NCI-H2029 treated with DMSO at 0.1 percent for 48 hours (cell line): Measurements from ENCODE around the gene FBXL4.
A peak's percentile ranks its signal among the peaks of the same experiment; 100 is the strongest.

Experiments used
- DNase-seq: peaks from one replicate; lab custom pipeline; 2025; lab: John Stamatoyannopoulos, UW

The FBXL4 gene

DNA sequence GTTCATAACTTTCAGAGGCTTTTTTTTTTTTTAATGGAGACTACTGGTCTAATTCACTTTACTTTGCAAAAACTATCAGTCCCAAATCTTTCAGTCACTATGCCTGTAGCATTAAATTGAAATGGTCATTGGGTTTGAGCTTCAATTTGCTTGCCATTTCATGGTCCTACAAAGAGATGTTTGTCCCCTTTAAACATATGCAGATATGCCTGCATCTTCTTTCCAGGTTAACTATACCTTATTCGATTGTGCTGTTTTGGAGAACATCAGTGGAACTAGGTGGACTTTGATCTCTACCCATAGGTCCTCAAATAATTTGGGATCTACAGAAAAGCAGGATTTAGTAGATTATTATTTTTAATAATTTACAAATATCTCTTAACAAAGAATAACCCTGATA, 108.8 kb downstream of the FBXL4 start:
- no peak for DNase-seq

DNA sequence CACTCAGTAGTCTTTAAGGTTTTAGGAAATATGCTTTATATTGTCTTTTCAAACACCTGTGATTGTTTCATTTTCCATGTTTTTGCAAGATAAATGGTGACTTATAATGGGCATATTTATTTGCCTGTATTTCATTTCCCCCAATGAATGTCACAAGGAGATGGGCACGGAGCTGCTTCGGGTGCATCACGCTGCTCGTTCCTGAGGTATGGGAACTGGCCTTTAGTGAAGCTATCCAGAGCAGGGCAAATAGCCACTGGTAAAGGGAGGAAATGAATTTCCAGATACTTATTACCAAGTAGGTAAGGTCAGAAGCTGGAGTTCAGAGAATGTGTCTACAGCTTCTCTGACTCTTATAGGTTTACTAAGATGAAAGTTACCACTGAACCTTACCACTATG, 109.7 kb downstream of the FBXL4 start:
- DNase-seq = no peak

DNA sequence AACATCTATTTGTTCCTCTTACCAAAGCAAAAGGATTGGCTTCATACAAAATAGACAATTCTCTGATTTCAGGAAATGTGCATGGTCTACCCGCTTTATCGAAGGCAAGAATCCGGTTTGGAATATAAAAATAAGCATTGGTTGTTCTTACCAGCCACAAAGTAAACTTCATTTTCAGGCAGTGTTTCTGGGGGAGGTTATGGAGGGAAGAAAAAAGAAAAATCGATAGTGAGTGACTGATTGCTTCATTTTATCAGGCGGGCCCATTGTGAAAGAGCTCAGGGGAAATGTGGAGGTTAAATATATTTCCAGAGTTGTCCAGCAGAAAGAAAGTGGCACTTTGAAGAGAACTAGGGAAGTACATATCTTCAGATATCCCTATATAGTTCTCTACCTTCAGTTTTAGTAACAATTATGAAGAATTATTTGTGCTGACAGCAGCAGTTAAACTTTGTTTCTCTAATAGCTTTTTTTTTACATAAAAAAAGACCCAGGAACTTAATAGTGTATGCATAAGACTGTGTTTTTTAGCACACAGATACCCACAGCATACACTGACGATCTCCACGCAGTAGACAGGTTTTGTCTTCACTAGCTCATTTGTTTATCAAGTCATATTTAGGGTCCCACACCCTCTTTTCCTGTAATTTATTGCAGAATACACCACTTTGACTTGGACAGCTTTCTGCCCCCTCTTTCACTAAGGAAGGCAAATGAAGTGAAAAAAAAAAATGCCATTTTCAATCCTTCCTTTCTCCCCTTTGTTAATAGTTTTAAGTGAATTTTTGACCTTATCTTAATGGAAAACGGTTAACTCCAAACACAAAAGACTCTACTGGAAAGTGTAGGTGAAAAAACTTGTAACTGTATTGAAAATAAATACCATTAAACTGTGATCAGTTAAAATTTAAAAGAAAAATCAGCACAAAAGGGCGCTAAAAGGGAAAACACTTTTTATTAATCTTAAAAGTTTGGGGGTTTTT, 110.5 kb downstream of the FBXL4 start:
- no peak for DNase-seq

DNA sequence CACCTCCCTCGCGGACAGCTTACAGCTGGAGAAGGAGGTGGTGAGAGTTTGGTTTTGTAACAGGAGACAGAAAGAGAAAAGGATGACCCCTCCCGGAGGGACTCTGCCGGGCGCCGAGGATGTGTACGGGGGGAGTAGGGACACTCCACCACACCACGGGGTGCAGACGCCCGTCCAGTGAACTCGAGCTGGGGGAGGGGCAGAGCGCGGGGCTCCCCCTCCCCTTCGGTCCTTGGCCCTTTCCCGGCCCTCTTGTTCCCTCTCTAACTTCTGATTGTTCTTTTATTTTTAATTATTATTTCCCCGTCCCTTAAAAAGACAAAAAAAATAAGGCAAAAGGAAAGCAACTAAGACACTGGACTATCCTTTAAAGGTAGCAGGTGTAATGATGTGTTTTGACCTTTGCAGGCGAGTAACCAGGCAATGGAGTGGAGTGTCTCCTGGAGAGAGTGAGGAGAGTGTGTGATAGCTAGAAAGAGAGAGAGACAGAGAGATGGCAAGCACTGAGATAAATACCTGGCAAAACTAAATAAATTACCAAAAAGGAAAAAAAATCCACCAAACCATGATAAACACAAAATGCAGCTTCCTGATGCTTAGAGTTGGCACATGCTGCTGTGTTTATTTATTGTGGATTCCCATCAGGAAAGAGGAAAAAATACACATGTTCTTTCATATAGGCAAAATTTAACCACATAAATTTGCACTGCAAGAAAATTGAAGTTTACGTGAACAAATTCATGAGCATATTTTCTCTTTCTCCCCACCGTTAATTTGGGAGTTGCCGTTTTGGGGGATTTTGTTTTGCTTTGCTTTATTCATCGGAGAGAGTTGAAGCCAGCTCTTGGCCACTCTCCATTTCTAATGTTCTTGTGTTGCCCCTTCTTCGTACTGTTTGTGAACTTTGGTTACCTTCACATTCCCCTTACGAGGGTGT, 111.5 kb downstream of the FBXL4 start:
- peak; percentile 31 for DNase-seq

DNA sequence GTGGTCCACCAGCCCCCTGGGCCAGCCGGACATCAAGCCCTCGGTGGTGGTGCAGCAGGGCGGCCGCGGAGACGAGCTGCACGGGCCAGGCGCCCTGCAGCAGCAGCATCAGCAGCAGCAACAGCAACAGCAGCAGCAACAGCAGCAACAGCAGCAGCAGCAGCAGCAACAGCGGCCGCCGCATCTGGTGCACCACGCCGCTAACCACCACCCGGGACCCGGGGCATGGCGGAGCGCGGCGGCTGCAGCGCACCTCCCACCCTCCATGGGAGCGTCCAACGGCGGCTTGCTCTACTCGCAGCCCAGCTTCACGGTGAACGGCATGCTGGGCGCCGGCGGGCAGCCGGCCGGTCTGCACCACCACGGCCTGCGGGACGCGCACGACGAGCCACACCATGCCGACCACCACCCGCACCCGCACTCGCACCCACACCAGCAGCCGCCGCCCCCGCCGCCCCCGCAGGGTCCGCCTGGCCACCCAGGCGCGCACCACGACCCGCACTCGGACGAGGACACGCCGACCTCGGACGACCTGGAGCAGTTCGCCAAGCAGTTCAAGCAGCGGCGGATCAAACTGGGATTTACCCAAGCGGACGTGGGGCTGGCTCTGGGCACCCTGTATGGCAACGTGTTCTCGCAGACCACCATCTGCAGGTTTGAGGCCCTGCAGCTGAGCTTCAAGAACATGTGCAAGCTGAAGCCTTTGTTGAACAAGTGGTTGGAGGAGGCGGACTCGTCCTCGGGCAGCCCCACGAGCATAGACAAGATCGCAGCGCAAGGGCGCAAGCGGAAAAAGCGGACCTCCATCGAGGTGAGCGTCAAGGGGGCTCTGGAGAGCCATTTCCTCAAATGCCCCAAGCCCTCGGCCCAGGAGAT, 112.4 kb downstream of the FBXL4 start:
- DNase-seq = no peak

DNA sequence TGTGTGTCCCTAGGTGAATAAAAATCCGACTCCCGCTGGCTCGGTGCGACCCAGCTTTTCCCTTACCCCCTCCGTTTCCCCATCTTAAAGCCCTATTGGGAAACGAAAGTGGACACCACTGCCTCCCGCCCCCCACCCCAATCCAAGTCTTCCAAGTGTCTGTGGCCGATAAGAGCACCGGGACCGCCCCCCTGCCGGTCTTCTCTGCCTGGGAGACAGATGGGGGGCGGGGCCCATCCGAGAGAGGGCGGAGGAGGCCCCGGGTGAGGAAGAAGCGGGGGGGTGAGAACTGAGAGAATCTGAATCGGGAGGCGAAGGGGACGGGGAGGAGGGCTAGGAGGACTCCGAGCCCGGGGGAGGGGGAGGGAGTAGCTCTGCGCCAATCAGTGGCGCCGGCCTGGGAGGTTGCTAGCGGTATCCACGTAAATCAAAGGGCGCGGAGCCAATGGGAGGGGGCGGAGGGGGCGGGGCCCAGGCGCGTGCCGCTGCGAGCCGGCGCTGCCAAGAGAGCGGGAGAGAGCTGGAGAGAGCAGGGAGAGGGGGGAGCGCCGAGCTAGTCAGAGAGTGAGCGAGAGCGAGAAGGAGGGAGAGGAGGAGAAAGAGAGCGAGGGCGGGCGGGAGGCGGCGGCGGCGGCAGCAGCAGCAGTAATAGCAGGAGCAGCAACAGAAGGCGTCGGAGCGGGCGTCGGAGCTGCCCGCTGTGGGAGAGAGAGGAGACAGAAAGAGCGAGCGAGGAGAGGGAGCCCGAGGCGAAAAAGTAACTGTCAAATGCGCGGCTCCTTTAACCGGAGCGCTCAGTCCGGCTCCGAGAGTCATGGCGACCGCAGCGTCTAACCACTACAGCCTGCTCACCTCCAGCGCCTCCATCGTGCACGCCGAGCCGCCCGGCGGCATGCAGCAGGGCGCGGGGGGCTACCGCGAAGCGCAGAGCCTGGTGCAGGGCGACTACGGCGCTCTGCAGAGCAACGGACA, 113.4 kb downstream of the FBXL4 start, which contains the start of gene POU3F2:
Gene POU3F2, plus strand, starts transcription at position 515 of the 972 bp plus-strand sequence. Its CDS starts 300 bp downstream, at position 815.
- peak; percentile 94 for DNase-seq

DNA sequence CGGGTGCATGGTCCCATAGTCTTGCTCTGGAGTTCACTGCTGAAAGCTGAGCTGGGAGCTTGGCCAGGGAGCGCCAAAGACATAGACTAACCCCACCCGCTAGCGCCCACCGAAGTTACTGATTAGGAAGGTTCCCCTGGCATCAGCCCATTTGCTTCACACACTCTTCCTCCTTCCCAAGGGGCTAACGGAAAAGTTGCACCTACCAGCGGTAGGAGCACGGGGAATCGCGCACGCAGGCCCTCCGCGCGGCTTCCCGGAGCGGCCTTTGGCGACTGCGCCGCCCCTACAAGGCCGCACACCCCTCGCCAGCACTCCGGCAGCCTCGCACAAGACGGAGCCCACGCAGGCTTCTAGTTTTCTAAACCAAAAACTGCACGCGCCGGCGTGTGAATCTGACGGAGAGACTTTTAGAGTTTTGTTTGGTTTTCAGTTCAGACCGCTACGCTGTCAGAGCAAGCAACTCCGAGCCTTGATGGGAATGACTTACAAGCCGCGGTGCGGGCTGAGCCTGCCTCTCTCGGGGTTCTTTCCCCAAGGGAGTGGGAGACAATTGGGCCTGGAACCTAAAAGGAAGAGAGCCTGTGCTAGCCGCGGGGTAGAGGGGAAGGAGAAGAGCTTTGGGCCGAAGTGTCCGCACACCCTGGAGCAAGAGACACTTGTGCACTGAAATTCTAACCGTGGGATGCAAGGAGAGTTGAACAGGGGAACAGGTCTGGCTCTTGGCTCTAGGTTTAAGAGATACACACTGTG, 114.3 kb downstream of the FBXL4 start:
- no peak for DNase-seq

DNA sequence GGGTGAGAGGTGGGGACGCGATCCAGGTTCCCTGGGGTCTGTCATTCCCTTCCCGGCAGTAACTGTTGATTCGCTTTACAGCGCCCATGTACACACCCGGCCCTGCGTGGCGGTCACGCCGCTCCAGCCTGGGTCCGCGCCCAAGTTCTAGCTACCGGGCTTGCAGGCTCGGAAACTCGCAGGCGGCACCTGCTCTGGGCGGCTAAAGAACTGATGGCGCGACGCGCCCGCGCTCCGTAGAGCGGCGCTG, 114.8 kb downstream of the FBXL4 start:
- no peak for DNase-seq

DNA sequence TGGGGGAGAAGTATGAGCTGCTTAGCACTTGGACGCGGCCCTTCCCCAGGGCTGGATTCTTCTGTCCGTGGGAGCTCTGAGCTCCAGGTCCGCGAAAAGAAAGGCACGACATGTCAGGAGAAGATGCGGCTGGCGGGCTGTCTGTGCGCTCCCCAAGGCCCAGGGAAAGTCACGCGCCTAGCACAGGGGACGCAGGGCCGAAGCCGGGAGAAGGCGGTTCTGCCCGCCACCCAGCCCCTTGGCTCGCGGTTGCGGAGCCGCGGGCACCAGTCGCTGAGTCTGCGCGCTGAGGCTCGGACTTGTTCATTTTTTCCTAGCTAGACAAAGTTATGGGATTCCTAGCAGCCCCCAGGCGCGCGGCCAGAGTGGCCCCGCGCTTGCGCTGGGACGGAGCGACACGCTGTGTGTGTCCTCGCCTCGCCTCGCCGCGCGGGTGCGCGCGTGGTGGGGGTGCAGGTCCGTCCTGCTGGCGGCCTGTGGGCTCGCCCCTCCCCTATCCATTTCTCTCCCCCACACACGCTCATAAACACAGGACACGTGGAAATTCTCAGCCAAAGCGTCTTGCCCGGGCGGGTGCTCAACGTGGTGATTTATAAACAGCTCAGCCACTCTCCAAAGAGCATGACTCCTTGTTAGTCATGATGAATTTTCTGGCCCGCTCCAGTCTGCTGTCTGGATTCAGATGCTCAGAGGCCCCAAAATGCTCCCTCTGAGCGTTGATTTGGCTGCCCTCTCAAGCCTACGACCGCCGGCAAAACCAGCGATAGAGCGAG, 115.3 kb downstream of the FBXL4 start:
- peak; percentile 42 for DNase-seq

DNA sequence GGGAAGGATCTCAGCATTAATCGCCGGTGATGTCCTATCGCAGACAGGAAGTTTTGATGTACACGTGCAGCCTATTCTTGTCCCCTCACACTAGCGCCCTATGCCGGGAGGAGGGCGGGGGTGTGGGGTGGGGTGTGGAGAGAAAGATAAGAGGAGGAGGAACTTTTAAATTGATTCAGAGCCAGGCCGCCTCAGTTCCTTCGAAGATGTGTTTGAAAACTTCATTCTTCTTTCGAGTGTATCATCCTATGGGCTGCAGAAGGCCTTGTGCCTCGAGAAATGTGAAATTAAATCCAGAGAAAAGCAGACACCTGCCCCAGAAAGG, 115.8 kb downstream of the FBXL4 start:
- no peak for DNase-seq

DNA sequence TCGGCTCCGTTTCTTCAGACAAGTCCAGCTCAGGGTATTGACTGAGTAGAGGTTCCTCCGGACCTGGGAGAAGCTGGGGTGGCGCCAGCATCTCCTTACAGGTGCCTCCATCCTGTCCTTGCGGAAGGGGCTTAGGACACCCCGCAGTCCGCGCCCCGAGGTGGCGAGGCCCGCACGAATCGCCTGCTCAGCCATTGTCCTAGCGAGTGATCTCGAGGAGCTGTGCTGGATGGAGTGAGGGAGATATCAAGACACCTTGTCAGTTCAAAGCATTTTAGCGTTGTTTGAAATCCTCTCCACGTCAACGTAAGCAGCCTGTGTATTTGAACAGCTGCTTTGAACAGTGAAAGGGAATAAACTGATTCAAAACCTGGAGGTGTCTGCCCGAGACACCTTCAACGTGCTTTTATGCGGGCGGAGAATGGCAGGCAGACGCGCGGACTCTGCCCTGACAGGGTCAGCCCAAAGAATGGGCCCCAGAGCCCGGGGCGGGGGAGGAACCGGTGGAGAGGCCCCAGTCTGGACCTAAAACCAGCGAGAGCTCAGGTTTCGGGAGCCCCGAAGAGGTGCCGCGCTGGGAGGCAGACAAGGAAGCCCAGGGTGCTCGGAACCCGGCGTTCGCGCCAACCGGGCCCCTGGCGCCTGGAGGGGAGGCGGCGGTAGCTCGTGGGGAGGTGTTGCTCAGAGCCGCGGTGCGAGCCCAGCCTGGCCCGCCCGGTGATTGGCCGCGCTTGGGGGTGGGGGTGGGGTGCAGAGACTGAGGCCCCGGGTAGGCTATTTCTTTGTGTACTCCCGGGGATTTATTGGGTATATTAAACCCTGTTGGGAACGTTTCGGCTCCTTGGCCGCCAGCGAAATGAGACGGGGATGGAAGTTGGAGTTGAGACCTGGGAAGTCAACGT, 116.4 kb downstream of the FBXL4 start:
- peak; percentile 16 for DNase-seq

DNA sequence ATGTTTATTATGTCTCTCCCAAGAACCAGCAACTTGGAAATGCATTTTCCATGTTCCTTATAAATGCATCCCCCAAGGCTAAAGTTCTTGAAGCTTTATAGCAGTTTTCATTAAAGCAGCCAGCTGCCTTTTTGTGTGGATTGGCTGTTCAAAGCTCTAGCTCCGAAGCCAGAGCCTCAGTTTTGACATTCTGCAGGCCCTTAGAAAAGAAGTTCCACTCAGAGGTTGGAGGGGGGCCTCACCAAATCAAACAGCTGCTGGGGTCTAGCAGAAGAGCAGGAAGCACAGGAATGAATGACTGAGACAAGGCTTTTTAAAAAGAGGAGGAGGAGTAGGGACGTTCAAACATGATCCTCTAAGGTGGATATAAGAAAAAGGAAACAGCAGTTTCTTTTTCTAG, 117.6 kb downstream of the FBXL4 start:
- no peak for DNase-seq

DNA sequence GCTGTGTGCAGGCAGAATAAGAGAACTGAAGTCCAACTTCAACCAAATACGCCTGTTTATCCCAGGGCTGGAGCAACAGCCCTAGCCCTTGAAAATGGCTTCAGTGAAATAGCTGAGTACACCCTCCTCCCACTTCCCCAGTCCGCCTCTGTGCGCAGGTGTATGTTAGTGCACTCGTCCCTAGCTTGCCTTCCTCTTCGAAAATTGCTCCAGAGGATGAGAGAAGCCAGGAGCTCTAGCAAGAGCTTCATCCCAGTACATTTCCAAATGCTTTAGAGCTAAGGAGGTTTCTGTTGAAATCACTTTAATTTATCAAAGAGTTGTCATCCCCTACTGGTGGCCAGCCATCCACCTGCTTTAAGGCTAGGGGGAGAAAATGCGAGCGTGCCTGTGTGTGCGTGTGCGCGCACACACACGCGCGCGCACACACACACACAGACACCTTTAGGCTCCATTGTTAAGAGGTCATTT, 118.8 kb downstream of the FBXL4 start:
- DNase-seq = no peak

DNA sequence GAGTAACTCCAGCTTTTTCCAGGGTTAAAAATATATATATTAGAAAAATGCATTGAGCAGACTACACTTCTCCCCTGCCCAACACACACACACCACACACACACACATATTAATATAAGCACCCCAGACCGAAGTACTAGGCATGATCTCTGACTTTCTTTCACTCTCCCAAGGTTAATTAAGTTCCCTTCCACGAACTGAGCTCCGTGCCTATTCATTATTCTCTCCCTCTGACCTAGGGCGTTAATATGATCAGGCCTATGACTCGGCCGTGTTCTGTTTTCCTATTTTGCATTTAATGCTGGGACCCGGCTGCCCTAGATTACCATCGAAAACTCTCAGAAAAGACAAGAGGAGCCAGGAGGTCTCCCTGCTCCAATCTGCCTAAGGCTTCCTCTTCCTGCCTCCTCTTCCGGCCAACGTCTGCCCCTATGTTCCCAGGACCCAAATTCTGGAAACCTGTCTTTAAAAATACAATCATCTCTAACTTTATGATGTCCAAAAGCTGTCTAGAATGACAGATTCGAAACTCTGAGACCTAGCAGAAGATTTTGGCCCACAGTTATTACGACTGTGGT, 119.4 kb downstream of the FBXL4 start:
- DNase-seq = no peak

DNA sequence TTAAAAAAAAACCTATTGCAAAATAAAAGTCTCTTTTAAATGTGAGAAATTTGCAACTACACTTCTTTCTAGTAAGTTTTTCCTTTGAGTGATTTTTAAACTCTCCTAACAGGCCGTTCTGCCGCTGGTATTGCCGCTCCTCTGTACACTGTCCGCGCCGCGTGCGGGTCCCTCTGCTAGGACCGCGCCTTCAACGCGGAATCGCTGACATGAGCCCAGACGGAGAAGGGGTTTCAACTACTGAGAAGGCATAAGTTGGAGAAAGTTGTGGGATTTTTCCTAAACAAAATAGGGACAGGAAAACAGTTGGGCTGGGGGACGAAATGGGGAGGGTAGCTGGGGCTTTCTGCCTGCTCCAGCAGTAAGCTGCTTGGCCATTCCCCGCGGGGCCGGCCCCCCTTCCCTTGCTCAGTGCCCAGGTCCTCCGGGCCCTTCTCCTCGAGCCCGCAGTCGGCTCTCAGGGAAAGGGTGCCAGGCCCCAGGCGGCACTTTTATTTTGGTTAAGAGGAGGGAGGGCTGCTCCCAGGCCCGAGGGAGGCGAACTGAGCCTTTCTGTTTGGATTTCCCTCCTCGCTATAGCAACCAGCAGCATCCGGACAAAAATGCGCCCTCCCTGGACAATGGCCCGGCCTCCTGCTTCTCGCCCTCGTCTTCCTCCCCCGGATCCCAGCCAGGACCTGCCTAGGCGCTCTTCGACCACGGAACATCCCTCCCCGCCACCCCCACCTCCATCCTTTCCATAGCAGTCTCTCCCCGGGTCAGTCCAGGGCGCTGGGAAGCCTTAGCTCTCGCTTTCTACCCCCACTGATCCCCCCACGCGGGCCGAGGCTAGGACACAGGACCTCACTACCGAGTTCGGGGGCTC, 120.2 kb downstream of the FBXL4 start:
- DNase-seq = no peak

DNA sequence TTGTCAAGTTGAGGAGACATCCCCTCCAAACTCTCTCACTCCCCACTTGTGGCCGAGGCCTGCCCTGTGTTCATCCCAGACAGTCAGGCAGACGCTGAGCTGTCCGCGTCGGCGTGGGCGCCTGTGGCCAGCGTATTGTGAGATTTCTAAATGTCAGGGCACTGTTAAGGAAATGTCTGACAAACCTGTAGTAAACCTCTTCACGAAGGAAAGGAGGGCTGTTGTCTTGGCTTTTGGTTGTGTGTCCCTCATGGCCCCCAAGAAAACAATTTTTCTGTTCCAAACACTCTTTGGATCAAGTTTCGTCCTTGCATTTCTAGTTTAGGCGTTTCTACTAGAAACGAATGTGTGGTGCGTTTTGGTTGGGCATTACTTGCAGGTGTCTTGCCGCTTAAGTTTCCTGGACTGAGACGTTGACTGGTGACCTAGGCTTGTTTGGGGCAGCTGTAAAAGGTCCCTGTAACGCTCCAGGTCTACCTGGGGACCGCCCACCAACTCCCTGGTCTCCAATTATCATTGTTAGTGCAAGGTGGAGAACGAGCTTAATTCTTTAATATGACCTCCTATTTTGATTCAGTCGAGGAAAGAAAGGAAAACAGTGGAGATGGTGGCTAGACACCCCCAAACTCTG, 122.0 kb downstream of the FBXL4 start:
- no peak for DNase-seq
